H1 (cell line): ENCODE data around the gene ZAP70. TPM values are rescaled to one million over a fixed set of nuclear protein-coding genes. Genes with fewer than 3 reads are reported as not detected.

Source experiments
- ASH2L ChIP-seq: fragments of 200-600, 300-600 bp; sonication (generic); IDR thresholded peaks from one replicate; pipeline ENCODE4 v1.7.1; 2017; ENCODE audit warnings: low read length
- CHD2 ChIP-seq: IDR thresholded peaks from 2 replicates; pipeline ENCODE4 v1.6.1; 2012; ENCODE audit warnings: low read length, improper control_type of control experiment
- EGR1 ChIP-seq: IDR thresholded peaks from 2 replicates; pipeline ENCODE4 v1.6.1; 2011; ENCODE audit warnings: low read depth, low read length, borderline replicate concordance
- KDM4A ChIP-seq: IDR thresholded peaks from one replicate; pipeline ENCODE4 v1.7.1; 2012; ENCODE audit warnings: low read depth, mild to moderate bottlenecking, moderate library complexity, low read length, inconsistent platforms; ENCODE audit not compliant: severe bottlenecking
- NANOG ChIP-seq: IDR thresholded peaks from 2 replicates; pipeline ENCODE4 v1.6.1; 2011; ENCODE audit warnings: low read length, low read depth, mild to moderate bottlenecking, inconsistent platforms; ENCODE audit not compliant: insufficient read depth, poor library complexity, severe bottlenecking
- SIN3A ChIP-seq, 2 experiments: IDR thresholded peaks in 1 of 2; conservative IDR thresholded peaks in 1 of 2; 2 replicates each; pipeline ENCODE4 v1.6.1; 2011 to 2012; ENCODE audit warnings: low read length in 2 of 2, improper control_type of control experiment in 1 of 2, low read depth in 1 of 2, mild to moderate bottlenecking in 1 of 2
- TBP ChIP-seq: IDR thresholded peaks from 2 replicates; pipeline ENCODE4 v1.6.1; 2011; ENCODE audit warnings: low read depth, low read length, improper control_type of control experiment
- polyA plus RNA-seq, 7 experiments: library from polyadenylated mRNA; depleted of rRNA in 3 of 7; stranded (reverse) in 5 of 7; unstranded in 2 of 7; fragments of >200 nt in 5 of 7; fragments of 200-250 nt in 2 of 7; gene quantifications; 1 replicate in 5 of 7; 2 replicates in 1 of 7; 4 replicates in 1 of 7; pipeline versions ENCODE4 v1.2.1 to v1.2.3, GENCODE V29; 2011 to 2013; ENCODE audit warnings: missing spikeins in 2 of 7, mixed read lengths in 2 of 7
- total RNA-seq: library from RNA; stranded (reverse); fragmentation: NEBNext Ultra II Directional; extraction: Animal tissue kit (Norgen Biotek cat#: 25700); gene quantifications from 2 replicates; pipeline ENCODE4 v1.2.1, GENCODE V29; 2021

ZAP70 gene
- total and polyA plus RNA-seq, 2 of the 8 experiments (the other 6 are each of a cell fraction or from before 2014, with no cell fraction given), result 0.15 TPM; not detected in 1

- no peak for TF ChIP-seq NANOG
- no peak for TF ChIP-seq TBP
- TF ChIP-seq SIN3A (conservative IDR thresholded peaks at IDR 0.05 in 1 of 2, IDR thresholded peaks at IDR 0.05 in 1 of 2; ENCODE audit: low read depth in 1 of 2, low read length in 2 of 2), result no peak
- no peak for TF ChIP-seq KDM4A
- no peak for TF ChIP-seq ASH2L
- no peak for TF ChIP-seq CHD2
- no peak for TF ChIP-seq EGR1
- TF ChIP-seq, all 59 proteins: peak for 0
Measured at GRCh38 chr2:97759727-97760407, 46.5 kb downstream of the ZAP70 start (continued).
